SK-N-SH (cell line): ENCODE measurements around the gene ANKRD49. TPM values are rescaled to one million over a fixed set of nuclear protein-coding genes. Genes with fewer than 3 reads are reported as not detected.
A peak's percentile ranks its signal among the peaks of the same experiment; 100 is the strongest.

Experiments used
- CTCF ChIA-PET: fragments of 300-600, 350-600 bp; formaldehyde crosslinking; extraction: SDS; loops from one replicate; lab custom pipeline; 2021; lab: Yijun Ruan, JAX
- POLR2A ChIA-PET: fragments of 350-600 bp; sonication (Branson Sonifier 250); formaldehyde crosslinking; extraction: SDS; loops from one replicate; lab custom pipeline; 2020; ENCODE audit warnings: antibody characterized with exemption, inconsistent platforms; lab: Yijun Ruan, JAX
- DNase-seq: peaks from one replicate; pipeline ENCODE4 v3.0.0; 2012
- H2AFZ ChIP-seq: fragments of 200-600 bp; sonication (generic); 2 replicates; pipeline ENCODE4 v1.8.1; 2016; ENCODE audit warnings: antibody characterized with exemption, mild to moderate bottlenecking, low read depth
- H3F3A ChIP-seq: fragments of 200-600 bp; sonication (generic); replicated peaks from 2 replicates; pipeline ENCODE3; 2016; ENCODE audit warnings: antibody characterized with exemption, mild to moderate bottlenecking; ENCODE audit not compliant: insufficient read depth
- H3K27ac ChIP-seq, 2 experiments: fragments of 200-500 bp in 1 of 2; fragments of 200-600 bp in 1 of 2; sonication (Bioruptor generic) in 1 of 2; sonication (generic), shearing (Covaris generic) in 1 of 2; 2 replicates each; pipeline versions ENCODE4 v1.5.1 to v1.6.1; 2014 to 2016; ENCODE audit warnings: low read depth in 2 of 2, inconsistent platforms in 1 of 2, low read length in 1 of 2, mild to moderate bottlenecking in 1 of 2, mixed read lengths in 1 of 2
- H3K27me3 ChIP-seq: fragments of 200-600 bp; sonication (generic), shearing (Covaris generic); 2 replicates; pipeline ENCODE4 v1.6.1; 2016; ENCODE audit warnings: mixed run types; ENCODE audit not compliant: insufficient read depth
- H3K36me3 ChIP-seq, 2 experiments: fragments of 200-500 bp in 1 of 2; fragments of 200-600 bp in 1 of 2; sonication (Bioruptor generic) in 1 of 2; sonication (generic) in 1 of 2; replicated peaks in 1 of 2; 2 replicates each; pipeline versions ENCODE3 to v1.5.1; 2014 to 2016; ENCODE audit warnings: low read length in 1 of 2, mild to moderate bottlenecking in 1 of 2; ENCODE audit not compliant: insufficient read depth in 2 of 2, control insufficient read depth in 1 of 2
- H3K4me1 ChIP-seq, 2 experiments: fragments of 200-500 bp in 1 of 2; fragments of 200-600 bp in 1 of 2; sonication (Bioruptor generic) in 1 of 2; sonication (generic), shearing (Covaris generic) in 1 of 2; 2 replicates each; pipeline versions ENCODE4 v1.5.1 to v1.6.1; 2014 to 2016; ENCODE audit warnings: low read depth in 1 of 2, low read length in 1 of 2, mixed run types in 1 of 2; ENCODE audit not compliant: insufficient read depth in 2 of 2, control insufficient read depth in 1 of 2
- H3K4me2 ChIP-seq: fragments of 200-600 bp; sonication (generic), shearing (Covaris generic); 2 replicates; pipeline ENCODE4 v1.6.1; 2017; ENCODE audit warnings: mixed run types
- H3K4me3 ChIP-seq, 2 experiments: fragments of 200-500 bp in 1 of 2; fragments of 200-600 bp in 1 of 2; sonication (Bioruptor generic) in 1 of 2; sonication (generic), shearing (Covaris generic) in 1 of 2; 2 replicates each; pipeline versions ENCODE4 v1.5.1 to v1.8.1; 2014 to 2016; ENCODE audit warnings: low read depth in 2 of 2, inconsistent platforms in 1 of 2, low read length in 1 of 2, mild to moderate bottlenecking in 1 of 2, mixed read lengths in 1 of 2, moderate library complexity in 1 of 2
- H3K79me2 ChIP-seq: fragments of 200-600 bp; sonication (generic); 2 replicates; pipeline ENCODE4 v1.8.1; 2017; ENCODE audit warnings: mild to moderate bottlenecking; ENCODE audit not compliant: insufficient read depth
- H3K9ac ChIP-seq: fragments of 200-600 bp; sonication (generic); 2 replicates; pipeline ENCODE4 v1.6.1; 2017; ENCODE audit warnings: mixed run types
- H3K9me2 ChIP-seq: fragments of 200-600 bp; sonication (generic); 2 replicates; pipeline ENCODE4 v1.6.1; 2017; ENCODE audit warnings: mixed run types
- H3K9me3 ChIP-seq: fragments of 200-600 bp; sonication (generic); 2 replicates; pipeline ENCODE4 v1.6.1; 2017; ENCODE audit warnings: mixed run types, mild to moderate bottlenecking, moderate library complexity
- H4K20me1 ChIP-seq: fragments of 200-600 bp; sonication (generic); 2 replicates; pipeline ENCODE4 v1.6.1; 2017; ENCODE audit warnings: mild to moderate bottlenecking, mixed run types; ENCODE audit not compliant: insufficient read depth
- EZH2phosphoT487 ChIP-seq: fragments of 200-600 bp; sonication (generic); IDR thresholded peaks from 2 replicates; pipeline ENCODE4 v1.6.1; 2017; ENCODE audit warnings: low read depth, mixed run types, mild to moderate bottlenecking, antibody characterized with exemption, moderate library complexity, borderline replicate concordance
- FOSL2 ChIP-seq: IDR thresholded peaks from 2 replicates; pipeline ENCODE4 v1.4.0; 2012; ENCODE audit warnings: low read depth, mild to moderate bottlenecking, moderate library complexity, borderline replicate concordance
- NFIC ChIP-seq: IDR thresholded peaks from 2 replicates; pipeline ENCODE4 v1.4.0; 2012; ENCODE audit warnings: borderline replicate concordance
- NRF1 ChIP-seq: IDR thresholded peaks from 2 replicates; pipeline ENCODE4 v1.6.1; 2012; ENCODE audit warnings: low read depth, mild to moderate bottlenecking, low read length
- RAD21 ChIP-seq: IDR thresholded peaks from 2 replicates; pipeline ENCODE4 v1.6.1; 2012; ENCODE audit warnings: mild to moderate bottlenecking, low read length
- RFX5 ChIP-seq: IDR thresholded peaks from 2 replicates; pipeline ENCODE4 v1.6.1; 2012; ENCODE audit warnings: mild to moderate bottlenecking, improper control_type of control experiment, low read length
- WGBS: methylation state at CpG from one replicate; pipeline ENCODE4 v1.1.6; 2017; ENCODE audit warnings: low lambda C conversion rate; 5-methylcytosine and 5-hydroxymethylcytosine counted together
- polyA plus RNA-seq, 3 experiments: library from polyadenylated mRNA; depleted of rRNA; stranded (reverse); fragments of >200 nt; gene quantifications; 2 replicates each; pipeline ENCODE4 v1.2.3, GENCODE V29; 2012
- TF ChIP-seq, protein P1 (sequence below): IDR thresholded peaks from 2 replicates; pipeline ENCODE4; 2012
- TF ChIP-seq, protein P2 (sequence below): IDR thresholded peaks from 2 replicates; pipeline ENCODE4 v1.4.0; 2012; ENCODE audit warnings: low read depth
- TF ChIP-seq, protein P3 (sequence below): IDR thresholded peaks from 2 replicates; pipeline ENCODE4 v1.4.0; 2012; ENCODE audit warnings: low read depth, borderline replicate concordance

ANKRD49 gene
- polyA plus RNA-seq, 1 of the 3 experiments (the other 2 are of a cell fraction), result 4.9 TPM

DNA sequence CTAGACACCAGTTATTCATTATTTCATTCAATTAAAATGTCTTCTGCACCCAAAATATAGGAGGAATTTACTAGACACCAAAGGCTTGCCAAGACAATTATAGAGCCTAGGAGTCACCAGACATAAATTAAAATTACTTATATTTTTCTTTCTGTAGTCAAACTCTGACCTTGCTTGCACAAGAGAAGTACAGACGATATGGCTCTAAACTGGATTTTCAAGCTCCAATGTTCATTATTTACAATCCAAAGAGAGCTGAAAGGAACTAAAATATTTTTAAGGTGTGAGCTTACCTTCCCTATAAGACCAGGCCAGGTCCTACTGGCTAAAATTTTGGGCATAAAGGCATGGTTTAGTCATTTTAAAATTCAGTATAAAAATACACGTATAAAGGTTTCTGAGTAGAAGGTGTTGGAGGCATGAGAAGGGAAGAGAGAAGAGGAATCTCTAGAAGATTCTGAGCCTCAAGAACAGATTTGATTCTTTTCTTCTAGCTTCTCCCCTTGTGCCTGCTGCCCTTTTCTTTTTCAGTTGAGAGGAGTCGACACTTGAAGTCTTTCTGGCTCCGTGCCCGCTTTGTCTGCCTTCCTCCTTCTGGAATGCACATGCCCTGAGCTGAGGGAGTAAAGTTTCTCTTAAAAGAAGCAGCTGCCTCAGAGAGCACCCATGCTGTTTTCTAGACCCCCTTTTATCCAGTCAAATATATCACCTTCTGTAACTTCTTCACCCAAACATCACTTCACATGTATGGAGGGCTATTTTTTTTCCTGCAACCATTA is 32.0 kb downstream of the ANKRD49 start:
- Histone ChIP-seq H3K9me3 (no peaks in the 10 kb centered on the region), H3K4me2 (no peak overlapping the region; the same call in 1 of the 2 replicates), H3K9ac (no peak overlapping the region), H3K79me2 (no peaks in the 10 kb centered on the region), H3K36me3 (no peaks in the 10 kb centered on the region), H3K9me2 (no peaks in the 10 kb centered on the region), H3K4me1 (peaks cover 0 to 10% of the 10 kb centered on the region in 2 experiments; a peak in 2 of 4 replicates), H4K20me1 (no peaks in the 10 kb centered on the region), H3K27me3 (no peaks in the 10 kb centered on the region), H3K4me3 (no peak overlapping the region), H3F3A (no peaks in the 10 kb centered on the region), H2AFZ (peak overlapping the region; percentile 87), H3K27ac (no peak overlapping the region; a peak in 1 of 4 replicates)
- TF ChIP-seq, protein P1, sequence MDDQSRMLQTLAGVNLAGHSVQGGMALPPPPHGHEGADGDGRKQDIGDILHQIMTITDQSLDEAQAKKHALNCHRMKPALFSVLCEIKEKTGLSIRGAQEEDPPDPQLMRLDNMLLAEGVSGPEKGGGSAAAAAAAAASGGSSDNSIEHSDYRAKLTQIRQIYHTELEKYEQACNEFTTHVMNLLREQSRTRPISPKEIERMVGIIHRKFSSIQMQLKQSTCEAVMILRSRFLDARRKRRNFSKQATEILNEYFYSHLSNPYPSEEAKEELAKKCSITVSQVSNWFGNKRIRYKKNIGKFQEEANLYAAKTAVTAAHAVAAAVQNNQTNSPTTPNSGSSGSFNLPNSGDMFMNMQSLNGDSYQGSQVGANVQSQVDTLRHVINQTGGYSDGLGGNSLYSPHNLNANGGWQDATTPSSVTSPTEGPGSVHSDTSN, result peak; percentile 7; the same call in 1 of the 2 replicates
- TF ChIP-seq EZH2phosphoT487, result no peak
- TF ChIP-seq NFIC, result peak; percentile 59
- TF ChIP-seq, protein P2, sequence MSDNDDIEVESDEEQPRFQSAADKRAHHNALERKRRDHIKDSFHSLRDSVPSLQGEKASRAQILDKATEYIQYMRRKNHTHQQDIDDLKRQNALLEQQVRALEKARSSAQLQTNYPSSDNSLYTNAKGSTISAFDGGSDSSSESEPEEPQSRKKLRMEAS, result peak; percentile 64
- ChIA-PET CTCF (interaction anchor here (0.6 to 1.2 kb wide), 3 partner anchors 9 to 20 kb away, joined by 3 read pairs; partner anchors contain the start of gene C11orf97), POLR2A (no interaction called here)
- 73% methylated on average over 5 of the region's 5 CpGs for WGBS
- no peak for DNase-seq

DNA sequence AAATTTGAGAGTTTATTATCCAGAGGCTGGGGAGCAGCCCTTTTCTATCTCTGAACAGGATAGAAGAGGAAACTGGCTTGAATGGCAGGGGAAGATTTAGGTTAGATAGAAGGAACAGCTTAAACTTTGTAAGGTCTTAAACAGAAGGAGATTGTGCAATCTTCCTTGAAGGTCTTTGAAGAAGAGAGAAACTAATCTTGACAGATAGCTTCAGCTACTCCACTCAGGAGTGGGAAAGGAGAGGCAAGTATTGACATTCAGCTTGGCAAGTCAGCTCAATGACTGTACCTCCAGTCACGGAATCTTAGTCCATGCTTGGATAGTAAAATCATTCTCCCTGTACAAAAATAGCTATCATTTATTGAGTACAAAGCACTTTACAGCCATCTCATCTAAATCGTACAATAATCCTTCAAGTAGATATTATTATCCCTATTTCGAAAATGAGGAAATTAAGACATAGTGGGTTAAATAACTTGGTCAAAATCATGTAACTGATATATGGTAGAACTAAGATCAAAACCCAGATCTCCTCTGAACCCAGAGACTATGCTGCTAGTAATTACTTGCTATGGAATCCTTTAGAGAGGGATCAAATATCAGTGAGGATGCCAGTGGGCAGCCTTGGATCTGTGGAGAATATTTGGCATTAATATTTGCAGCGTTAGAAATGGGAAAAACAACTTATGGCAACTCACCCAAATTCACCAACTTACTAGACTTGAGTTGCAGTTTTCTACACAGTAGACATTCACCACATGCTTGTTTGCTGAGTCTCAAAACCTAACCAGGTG is 33.1 kb downstream of the ANKRD49 start:
- Histone ChIP-seq H3K9ac (no peak overlapping the region), H2AFZ (0 out of 2 replicates have a peak overlapping the region, but pooled peaks have one; percentile 23)
- no peak for TF ChIP-seq RAD21
- TF ChIP-seq, protein P3, sequence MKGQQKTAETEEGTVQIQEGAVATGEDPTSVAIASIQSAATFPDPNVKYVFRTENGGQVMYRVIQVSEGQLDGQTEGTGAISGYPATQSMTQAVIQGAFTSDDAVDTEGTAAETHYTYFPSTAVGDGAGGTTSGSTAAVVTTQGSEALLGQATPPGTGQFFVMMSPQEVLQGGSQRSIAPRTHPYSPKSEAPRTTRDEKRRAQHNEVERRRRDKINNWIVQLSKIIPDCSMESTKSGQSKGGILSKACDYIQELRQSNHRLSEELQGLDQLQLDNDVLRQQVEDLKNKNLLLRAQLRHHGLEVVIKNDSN, result no peak
- TF ChIP-seq FOSL2, result no peak
- TF ChIP-seq NFIC, result no peak
- no peak for TF ChIP-seq NRF1
- TF ChIP-seq, protein P1, result no peak
- no peak for TF ChIP-seq RFX5
- TF ChIP-seq, all 33 proteins: peak for 0
- DNase-seq, result no peak
- H3K79me2 ChIP-seq, result no peaks in the 10 kb centered on the region
- CTCF ChIA-PET, result interaction anchor here (1.2 kb wide), 1 partner anchor 15 kb away, joined by 3 read pairs; the partner anchor contains the start of gene C11orf97
- no peaks in the 10 kb centered on the region for H3K36me3 ChIP-seq
- no peaks in the 10 kb centered on the region for H4K20me1 ChIP-seq
- no peak overlapping the region for H3K27ac ChIP-seq
- no peaks in the 10 kb centered on the region for H3K27me3 ChIP-seq
- WGBS, result 62% methylated on average over 4 of the region's 4 CpGs
- H3K4me2 ChIP-seq, result no peak overlapping the region
- H3K4me1 ChIP-seq, result peaks cover 0 to 10% of the 10 kb centered on the region in 2 experiments; a peak in 2 of 4 replicates
- no peaks in the 10 kb centered on the region for H3F3A ChIP-seq
- no peak overlapping the region for H3K4me3 ChIP-seq
- no peaks in the 10 kb centered on the region for H3K9me3 ChIP-seq
- no peaks in the 10 kb centered on the region for H3K9me2 ChIP-seq
- POLR2A ChIA-PET, result no interaction called here
